GM18508 (cell line): ENCODE data around the gene SCN8A.

Experiments used
- ATAC-seq: cut with Tn5 transposase; IDR thresholded peaks from one replicate; pipeline ENCODE4 v1.9.1; 2021; ENCODE audit warnings: moderate number of reproducible peaks; ENCODE audit not compliant: insufficient read depth, unreplicated experiment

The SCN8A gene

DNA sequence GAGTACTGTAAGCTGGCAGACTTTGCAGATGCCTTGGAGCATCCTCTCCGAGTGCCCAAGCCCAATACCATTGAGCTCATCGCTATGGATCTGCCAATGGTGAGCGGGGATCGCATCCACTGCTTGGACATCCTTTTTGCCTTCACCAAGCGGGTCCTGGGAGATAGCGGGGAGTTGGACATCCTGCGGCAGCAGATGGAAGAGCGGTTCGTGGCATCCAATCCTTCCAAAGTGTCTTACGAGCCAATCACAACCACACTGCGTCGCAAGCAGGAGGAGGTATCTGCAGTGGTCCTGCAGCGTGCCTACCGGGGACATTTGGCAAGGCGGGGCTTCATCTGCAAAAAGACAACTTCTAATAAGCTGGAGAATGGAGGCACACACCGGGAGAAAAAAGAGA lies 215.9 kb downstream of the SCN8A start:
- no peak for ATAC-seq

- ATAC-seq: no peak
These were observed 218.2 kb downstream of the SCN8A start for GRCh38 chr12:51809193-51809592.

DNA sequence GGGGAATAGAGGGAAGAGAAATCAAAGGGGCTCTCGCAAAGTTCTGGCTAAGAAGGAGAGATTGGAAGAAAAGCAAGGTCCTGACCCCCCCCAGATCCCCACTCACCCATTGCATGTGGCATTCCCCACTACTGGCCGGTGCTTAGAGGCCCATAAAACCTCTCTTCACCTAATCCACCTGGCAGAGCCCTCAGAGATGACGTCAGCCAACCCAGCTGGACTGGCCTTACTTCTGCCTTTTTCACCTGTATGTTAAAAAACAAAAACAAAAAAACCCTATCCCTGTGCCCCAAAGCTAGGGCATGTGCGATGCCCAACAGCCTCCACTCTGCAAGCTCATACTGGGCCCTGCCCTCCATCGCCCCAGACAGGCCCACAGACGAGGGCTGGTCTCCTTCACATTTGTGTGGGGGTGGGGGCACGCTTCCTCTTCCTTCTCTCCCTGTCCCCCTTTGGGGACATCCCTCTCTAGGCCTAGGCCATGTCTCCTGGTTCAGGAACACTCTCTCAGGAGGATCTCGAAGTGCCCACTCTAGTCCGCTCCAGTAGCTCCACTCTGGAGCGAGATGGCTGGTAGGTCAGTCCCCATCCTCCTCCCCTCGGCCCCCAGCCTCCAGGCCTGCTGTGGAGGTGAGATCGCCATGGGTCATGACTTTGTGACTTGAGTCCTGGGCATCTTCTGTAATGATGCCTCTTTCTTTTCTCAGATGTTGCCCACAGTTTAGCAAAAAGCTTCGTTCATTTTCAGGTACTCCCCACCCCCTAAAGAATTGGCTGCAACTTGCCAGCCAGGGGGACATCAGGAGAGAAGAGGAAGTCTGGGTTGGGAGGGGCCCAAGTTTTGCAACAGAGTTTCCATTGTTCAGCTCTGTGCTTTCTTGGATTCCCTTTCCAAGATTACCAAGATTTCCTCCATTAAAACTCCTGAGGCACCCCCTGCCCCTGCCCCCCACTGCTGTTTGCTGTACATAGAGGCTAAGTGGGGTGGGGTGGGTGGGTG lies 220.5 kb downstream of the SCN8A start:
- ATAC-seq: no peak

GRCh38 chr12:51812871-51813270 lies 221.8 kb downstream of the SCN8A start:
- no peak for ATAC-seq

DNA sequence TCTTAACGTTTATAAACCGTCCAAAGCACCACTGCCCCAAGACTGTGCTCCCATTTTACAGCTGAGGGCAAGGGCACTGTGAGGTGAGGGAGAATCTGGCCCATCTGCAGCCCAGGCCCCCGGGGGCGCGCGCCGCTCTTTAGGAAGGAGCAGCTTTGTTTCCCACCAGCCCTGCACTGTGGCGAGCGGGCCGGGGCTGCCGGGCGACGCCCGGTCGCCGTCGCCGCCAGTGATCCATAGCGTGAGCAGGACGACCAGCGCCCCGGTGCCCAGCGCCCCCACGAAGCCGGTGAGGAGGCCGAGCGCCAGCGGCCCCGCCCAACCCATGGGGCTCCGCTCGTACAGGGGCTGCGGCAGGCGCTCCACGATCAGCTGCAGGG lies 222.9 kb downstream of the SCN8A start:
- no peak for ATAC-seq

GRCh38 chr12:51814311-51815088 lies 223.5 kb downstream of the SCN8A start:
- ATAC-seq: no peak

- ATAC-seq: no peak
These were observed 224.5 kb downstream of the SCN8A start for GRCh38 chr12:51815571-51815970.

GRCh38 chr12:51817027-51817953 lies 226.3 kb downstream of the SCN8A start:
- no peak for ATAC-seq

DNA sequence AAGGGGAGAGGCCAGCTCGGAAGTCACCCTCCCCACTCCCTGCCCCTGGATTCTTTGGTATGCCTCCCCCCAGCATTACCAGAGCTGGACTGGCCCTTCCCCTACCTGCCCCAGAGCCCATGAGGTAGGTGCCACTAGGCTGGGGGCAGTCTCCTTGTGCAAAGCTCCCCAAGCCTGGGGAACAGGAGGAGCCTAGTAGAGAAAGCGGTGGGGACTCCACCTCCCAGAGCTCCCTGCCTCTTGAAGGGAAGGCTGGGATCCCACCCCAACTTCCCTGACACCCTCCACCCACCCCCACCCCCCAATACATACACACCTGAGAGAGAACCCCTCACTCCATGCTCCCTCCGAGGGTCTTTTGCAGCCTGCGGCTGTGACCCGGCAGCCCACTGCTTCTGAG lies 227.1 kb downstream of the SCN8A start:
- no peak for ATAC-seq

- no peak for ATAC-seq
These were observed 227.7 kb downstream of the SCN8A start for GRCh38 chr12:51818566-51819300.

DNA sequence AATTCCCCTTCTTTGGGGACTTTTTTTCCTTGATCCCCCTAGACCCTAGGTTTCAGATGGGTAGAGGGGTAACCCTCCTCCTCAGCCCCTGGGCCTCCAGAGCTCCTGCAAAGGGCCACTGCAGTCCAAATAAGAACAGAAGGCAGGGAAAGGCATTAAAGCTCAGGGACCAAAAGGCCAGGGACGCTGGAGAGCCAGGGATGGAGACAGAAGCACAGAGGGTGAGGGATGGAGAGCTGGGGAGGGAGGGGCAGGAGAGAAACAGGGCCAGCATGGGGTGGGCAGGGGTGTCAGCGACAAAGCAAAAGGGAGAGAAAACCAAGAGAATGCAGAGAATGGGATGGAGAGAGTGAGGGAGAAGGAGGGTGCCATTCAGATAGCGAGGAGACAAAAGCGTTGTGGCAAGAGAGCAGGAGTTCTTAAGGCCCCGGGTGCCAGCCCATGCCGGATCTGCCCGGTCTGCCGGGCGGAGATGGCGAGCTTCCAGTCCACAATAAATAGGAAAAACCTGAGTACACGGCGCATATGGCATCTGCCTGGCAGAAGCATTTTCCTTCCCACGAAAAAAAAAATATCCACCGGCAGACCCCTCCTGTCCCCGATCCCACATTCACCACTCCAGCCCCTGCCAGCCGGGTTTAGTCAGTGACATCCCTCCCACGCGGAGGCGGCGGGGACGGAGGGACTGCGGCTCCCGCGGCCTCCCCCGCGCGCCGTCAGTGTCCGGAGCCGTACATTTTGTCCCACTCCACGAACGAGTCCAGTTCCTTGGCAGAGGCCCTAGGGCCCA lies 228.9 kb downstream of the SCN8A start:
- ATAC-seq: no peak

GRCh38 chr12:51820526-51821439 lies 229.8 kb downstream of the SCN8A start:
- no peak for ATAC-seq

- no peak for ATAC-seq
These were observed 230.6 kb downstream of the SCN8A start for GRCh38 chr12:51821440-51822260.

- ATAC-seq: no peak
These were observed 231.2 kb downstream of the SCN8A start for GRCh38 chr12:51822261-51822616.

- ATAC-seq: no peak
These were observed 231.9 kb downstream of the SCN8A start for GRCh38 chr12:51822956-51823355.

DNA sequence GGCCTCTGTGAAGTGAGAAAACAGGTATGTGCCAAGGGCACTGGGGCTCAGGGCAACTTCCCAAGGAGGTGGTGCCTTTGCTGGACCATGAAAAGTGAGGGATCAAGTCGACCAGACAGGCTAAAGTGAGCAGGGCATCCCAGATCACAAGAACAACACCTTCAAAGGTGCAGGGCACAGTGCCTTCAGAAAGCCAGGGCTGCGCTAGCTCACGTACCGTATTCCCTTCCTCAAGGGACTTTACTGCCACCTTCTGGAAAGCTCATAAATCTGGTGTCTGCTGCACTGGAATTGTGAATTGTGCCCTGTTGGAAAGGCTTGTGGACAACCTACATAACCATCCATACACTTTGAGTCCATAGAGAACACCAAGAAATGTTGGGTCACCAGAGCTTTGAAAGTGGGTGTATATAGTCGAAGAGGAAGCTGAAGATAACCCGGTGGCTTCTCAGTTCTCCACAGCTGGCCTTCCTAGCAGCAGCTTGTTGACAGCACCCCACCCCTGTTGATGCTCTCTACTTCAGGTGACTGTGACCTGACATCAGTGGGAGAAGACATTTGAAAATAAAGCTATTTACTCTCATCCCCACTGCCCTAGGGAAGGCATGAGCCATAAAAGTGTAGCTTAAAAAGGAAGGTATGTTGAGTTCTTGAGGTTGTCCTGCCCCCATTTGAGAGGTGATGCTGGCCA lies 233.0 kb downstream of the SCN8A start:
- ATAC-seq: no peak
